Neural crest cell (in vitro differentiated cells): ENCODE data around the gene TTYH2. TPM values are rescaled to one million over a fixed set of nuclear protein-coding genes. Genes with fewer than 3 reads are reported as not detected.

ENCODE experiments used
- DNase-seq: peaks from one replicate; pipeline ENCODE4 v3.0.0; 2021; ENCODE audit warnings: low read depth, mixed read lengths, low spot score
- H3K27ac Mint-ChIP-seq: one replicate; pipeline ENCODE4 v1.8.0; 2021; ENCODE audit warnings: mild to moderate bottlenecking, mixed read lengths; ENCODE audit not compliant: unreplicated experiment
- H3K27me3 Mint-ChIP-seq: 2 replicates; pipeline ENCODE4 v1.8.0; 2021; ENCODE audit warnings: low read depth, mild to moderate bottlenecking, mixed read lengths
- H3K36me3 Mint-ChIP-seq: 2 replicates; pipeline ENCODE4 v1.8.0; 2021; ENCODE audit warnings: low read depth, mild to moderate bottlenecking, mixed read lengths
- H3K4me1 Mint-ChIP-seq: 2 replicates; pipeline ENCODE4 v1.8.0; 2021; ENCODE audit warnings: mixed read lengths
- H3K4me3 Mint-ChIP-seq: one replicate; pipeline ENCODE4 v1.8.0; 2021; ENCODE audit warnings: mild to moderate bottlenecking, mixed read lengths
- H3K9me3 Mint-ChIP-seq: 2 replicates; pipeline ENCODE4 v1.8.0; 2021; ENCODE audit warnings: mixed read lengths
- total RNA-seq: library from RNA; stranded (reverse); gene quantifications from 2 replicates; pipeline ENCODE4 v1.2.1, GENCODE V29; 2021
- TF ChIP-seq, protein P1 (sequence below): fragments of 200-600 bp; sonication (generic); conservative IDR thresholded peaks from 2 replicates; pipeline ENCODE4 v1.5.0; 2021; ENCODE audit warnings: antibody characterized with exemption, mild to moderate bottlenecking

TTYH2 gene
- total RNA-seq, 1 donor from 2014 or later: 3.0 TPM

DNA sequence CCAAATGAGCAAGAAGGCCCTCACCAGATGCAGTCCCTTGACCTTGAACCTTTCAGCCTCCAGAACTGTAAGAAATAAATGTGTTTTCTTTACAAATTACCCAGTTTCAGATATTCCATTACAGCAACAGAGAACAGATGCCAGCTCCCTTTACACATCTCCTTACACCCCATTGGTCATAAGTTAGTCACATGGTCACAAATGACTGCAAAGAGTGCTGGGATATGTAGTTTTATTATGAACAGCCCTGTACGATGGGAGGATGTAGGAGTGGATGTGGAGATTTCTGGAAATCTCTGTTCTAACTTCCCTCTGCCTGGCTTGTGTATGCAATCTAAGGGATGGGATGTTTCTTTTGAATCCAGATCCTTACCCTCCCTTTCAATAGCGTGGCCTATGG is 23.2 kb upstream of the TTYH2 start:
- no peak overlapping the region for H3K4me3 Mint-ChIP-seq
- no peak for DNase-seq
- H3K27ac Mint-ChIP-seq: no peak overlapping the region
- H3K4me1 Mint-ChIP-seq: peaks cover 23% of the 10 kb centered on the region
- H3K36me3 Mint-ChIP-seq: no peaks in the 10 kb centered on the region
- peaks cover 14% of the 10 kb centered on the region for H3K27me3 Mint-ChIP-seq
- TF ChIP-seq, protein P1, sequence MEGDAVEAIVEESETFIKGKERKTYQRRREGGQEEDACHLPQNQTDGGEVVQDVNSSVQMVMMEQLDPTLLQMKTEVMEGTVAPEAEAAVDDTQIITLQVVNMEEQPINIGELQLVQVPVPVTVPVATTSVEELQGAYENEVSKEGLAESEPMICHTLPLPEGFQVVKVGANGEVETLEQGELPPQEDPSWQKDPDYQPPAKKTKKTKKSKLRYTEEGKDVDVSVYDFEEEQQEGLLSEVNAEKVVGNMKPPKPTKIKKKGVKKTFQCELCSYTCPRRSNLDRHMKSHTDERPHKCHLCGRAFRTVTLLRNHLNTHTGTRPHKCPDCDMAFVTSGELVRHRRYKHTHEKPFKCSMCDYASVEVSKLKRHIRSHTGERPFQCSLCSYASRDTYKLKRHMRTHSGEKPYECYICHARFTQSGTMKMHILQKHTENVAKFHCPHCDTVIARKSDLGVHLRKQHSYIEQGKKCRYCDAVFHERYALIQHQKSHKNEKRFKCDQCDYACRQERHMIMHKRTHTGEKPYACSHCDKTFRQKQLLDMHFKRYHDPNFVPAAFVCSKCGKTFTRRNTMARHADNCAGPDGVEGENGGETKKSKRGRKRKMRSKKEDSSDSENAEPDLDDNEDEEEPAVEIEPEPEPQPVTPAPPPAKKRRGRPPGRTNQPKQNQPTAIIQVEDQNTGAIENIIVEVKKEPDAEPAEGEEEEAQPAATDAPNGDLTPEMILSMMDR: no peak
- no peaks in the 10 kb centered on the region for H3K9me3 Mint-ChIP-seq

DNA sequence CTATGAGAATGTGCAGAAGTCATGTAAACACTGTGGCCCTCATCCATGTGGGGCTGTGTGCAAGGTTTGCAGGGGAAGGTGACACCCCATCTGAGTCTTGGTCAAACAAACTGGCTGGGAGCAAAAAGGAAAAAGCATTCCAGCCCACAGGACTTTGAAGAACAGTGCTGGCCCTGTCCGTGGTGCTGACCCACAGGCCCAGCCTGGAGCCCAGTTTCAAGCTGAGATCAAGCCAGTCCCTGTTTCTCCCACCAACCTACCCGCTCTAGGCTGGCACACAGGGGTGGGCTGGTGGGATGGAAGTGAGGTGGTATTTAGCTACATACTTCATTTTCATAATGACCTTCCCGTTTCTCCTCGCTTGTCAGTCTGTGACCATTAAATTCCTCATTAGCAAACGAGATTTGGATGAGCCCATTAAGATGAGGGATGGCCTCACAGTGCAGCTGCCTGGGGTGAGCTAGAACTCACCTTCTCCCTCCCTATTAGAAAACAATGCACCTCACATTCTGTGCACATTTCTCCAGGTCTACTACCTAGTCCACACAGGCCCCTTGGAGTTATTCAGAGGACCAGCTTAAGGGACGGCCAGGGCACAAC is 22.5 kb upstream of the TTYH2 start:
- no peaks in the 10 kb centered on the region for H3K36me3 Mint-ChIP-seq
- no peak overlapping the region for H3K27ac Mint-ChIP-seq
- no peaks in the 10 kb centered on the region for H3K9me3 Mint-ChIP-seq
- peaks cover 19% of the 10 kb centered on the region for H3K27me3 Mint-ChIP-seq
- DNase-seq: no peak
- TF ChIP-seq, protein P1: no peak
- peaks cover 23% of the 10 kb centered on the region for H3K4me1 Mint-ChIP-seq
- H3K4me3 Mint-ChIP-seq: no peak overlapping the region

DNA sequence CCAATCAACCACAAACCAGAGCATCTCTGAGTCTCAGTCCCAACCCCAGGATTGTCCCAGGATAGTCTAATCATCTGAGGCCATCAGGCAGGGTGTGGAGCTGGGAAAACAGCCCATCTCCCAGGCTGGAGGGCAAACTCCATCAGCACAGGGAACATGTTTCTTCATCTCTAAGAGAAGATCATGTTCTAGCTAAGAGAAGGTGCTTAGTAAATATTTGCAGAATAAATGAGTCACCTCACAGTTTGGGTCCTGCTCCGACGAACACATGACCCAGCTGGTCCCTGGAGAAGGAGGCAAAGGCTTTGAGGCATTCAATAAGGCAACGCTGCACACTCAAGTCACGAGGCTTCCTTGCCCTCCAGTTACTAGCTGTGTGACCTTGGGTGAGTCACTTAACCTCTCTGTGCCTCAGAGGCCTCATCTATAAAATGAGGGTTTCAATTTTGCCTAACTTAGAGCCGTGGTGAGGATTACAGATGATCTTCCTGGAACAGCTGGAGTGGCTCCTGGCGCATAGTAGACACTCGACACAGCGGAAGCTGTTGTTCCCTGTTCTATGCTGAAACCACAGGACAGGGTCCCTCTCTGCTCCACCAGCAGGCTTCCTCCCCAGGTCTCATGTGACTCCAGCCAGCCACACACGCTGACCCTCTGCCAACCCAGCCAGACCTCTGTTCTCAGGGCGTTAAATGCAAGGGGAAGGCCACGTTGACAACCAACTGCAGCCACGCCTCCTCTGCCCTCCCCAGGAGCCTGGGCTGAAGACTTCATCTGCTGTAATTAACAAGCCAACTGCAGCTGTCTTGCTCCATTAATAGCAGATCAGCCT is 20.2 kb upstream of the TTYH2 start:
- H3K36me3 Mint-ChIP-seq: no peaks in the 10 kb centered on the region
- no peaks in the 10 kb centered on the region for H3K9me3 Mint-ChIP-seq
- TF ChIP-seq, protein P1: no peak
- peaks cover 31% of the 10 kb centered on the region for H3K4me1 Mint-ChIP-seq
- no peak overlapping the region for H3K4me3 Mint-ChIP-seq
- no peak for DNase-seq
- H3K27me3 Mint-ChIP-seq: peaks cover 29% of the 10 kb centered on the region
- H3K27ac Mint-ChIP-seq: peak overlapping the region; percentile 1

DNA sequence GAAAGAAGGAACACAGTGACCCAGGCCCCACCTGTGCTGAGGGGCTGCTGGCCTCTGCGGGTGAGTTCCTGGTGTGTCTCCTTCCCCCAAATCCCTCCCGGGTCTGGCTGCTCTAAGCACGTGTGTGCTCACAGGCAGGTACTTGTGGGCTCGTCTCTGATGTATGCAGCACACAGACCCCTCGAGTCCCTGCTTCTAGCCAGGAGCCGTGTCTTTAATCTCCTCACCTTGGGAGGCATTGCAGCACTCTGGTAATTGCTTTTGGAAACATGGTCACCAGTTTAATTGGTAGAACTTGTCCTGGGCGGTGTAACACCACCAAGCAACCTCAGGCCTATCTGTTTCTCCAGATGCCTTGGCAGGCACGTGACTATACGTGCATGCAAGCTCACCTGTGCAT is 18.7 kb upstream of the TTYH2 start:
- Mint-ChIP-seq H3K9me3 (no peaks in the 10 kb centered on the region), H3K4me3 (no peak overlapping the region), H3K27ac (no peak overlapping the region), H3K27me3 (peaks cover 31% of the 10 kb centered on the region), H3K4me1 (peaks cover 36% of the 10 kb centered on the region), H3K36me3 (no peaks in the 10 kb centered on the region)
- TF ChIP-seq, protein P1: no peak
- DNase-seq: no peak

DNA sequence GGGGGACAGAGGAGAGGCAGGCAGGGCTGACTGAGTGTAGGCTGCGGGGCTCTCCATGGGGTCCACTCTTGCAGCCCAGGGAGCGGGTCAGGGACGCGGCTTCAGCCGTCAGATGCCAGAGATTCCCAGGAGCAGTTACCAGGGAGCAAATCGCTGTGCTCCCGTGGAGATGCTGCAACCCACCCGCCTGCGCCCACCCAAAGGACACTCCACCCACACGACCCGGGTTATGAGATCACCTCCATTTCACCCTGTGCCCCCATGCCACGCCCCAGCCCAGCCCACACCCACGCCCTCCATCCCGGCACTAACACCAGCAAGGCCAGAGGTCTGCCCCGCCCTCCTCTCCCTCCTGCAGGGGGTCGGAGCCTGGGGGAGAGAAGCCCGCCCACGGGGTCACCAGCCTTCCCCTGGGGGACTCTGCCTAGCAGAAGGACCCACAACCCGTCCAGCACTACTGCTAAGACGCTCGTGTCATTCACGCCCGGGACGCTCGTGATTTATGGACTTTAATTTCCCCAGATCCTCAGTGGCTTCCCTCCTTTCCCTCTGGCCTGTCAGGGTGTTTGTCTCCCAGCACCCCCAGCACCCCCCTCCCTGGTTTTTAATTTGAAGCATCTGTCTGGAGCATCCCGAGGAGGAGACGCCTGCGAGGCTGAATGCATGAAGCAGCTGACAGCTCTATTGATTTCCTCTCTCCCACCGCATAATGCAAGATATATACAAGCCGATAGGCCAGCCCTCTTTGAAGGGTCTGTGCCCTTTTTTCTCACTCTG is 16.6 kb upstream of the TTYH2 start:
- no peak for DNase-seq

More for the DNA sequence above, 16.6 kb upstream of the TTYH2 start:
- Mint-ChIP-seq H3K4me1 (peaks cover 30% of the 10 kb centered on the region), H3K27ac (peak overlapping the region; percentile 63), H3K4me3 (no peak overlapping the region), H3K9me3 (no peaks in the 10 kb centered on the region), H3K36me3 (no peaks in the 10 kb centered on the region), H3K27me3 (peaks cover 37% of the 10 kb centered on the region)
- TF ChIP-seq, protein P1: no peak
